Activated T-helper 1 cell treated with anti-CD3 and anti-CD28 coated beads, Interleukin-12 subunit alpha, Interleukin-12 subunit beta, Interleukin-2, Interleukin-4 antibody, amounts not matched to agents 30 ng/mL and 10 ng/mL and 1 ng/mL, durations not matched to agents 14 hours and 24 hours and 36 hours (primary cell): ENCODE data around the gene BABAM2. TPM values are rescaled to one million over a fixed set of nuclear protein-coding genes. Genes with fewer than 3 reads are reported as not detected.

Experiments used
- DNase-seq: peaks from one replicate; pipeline ENCODE4 v3.0.0; 2021; ENCODE audit warnings: low spot score
- H3K27ac Mint-ChIP-seq: one replicate; pipeline ENCODE4 v1.8.0; 2021; ENCODE audit warnings: mild to moderate bottlenecking, mixed read lengths
- H3K27me3 Mint-ChIP-seq: one replicate; pipeline ENCODE4 v1.8.0; 2022; ENCODE audit warnings: mild to moderate bottlenecking, moderate library complexity, mixed read lengths; ENCODE audit not compliant: insufficient read depth
- H3K36me3 Mint-ChIP-seq: one replicate; pipeline ENCODE4 v1.8.0; 2021; ENCODE audit warnings: low read depth, mixed read lengths
- H3K4me1 Mint-ChIP-seq: one replicate; pipeline ENCODE4 v1.8.0; 2021; ENCODE audit warnings: low read depth, mixed read lengths
- H3K4me3 Mint-ChIP-seq: one replicate; pipeline ENCODE4 v1.8.0; 2021; ENCODE audit warnings: mild to moderate bottlenecking, moderate library complexity, mixed read lengths
- H3K9me3 Mint-ChIP-seq: one replicate; pipeline ENCODE4 v1.8.0; 2021; ENCODE audit warnings: mixed read lengths
- intact Hi-C: fragments of 100-400 bp; cut with micrococcal nuclease; formaldehyde crosslinking; loops from one replicate; pipeline ENCODE4 v1.15.1; 2024
- total RNA-seq: library from RNA; stranded (reverse); gene quantifications from 2 replicates; pipeline ENCODE4 v1.2.3, GENCODE V29; 2022

BABAM2 gene
- total RNA-seq, 1 donor from 2014 or later: 46.6 TPM

DNA sequence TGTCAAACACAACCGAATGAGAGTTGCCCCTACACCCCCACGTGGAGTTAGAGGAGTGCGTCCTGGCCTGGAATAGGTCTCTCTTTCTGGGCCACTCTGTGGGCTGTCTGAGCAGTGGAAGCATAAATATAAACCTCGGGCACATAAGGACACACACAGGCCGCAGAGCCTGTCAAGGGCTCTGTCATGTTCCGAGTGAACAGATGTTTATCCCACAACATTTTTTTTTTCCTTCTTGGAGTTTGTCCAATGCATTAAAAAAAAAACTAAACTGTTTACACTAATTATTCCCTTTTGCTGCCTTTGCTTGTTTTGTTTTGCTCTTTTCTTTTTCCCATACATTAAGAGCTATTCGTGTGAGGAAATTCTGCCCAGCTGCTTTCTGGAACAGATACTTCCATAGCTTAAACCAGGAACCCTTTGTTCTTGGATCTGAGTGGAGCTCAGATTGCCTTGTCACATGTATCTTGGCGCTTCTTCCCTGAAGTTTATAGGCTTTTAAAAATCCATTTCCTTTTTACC lies 273.8 kb downstream of the BABAM2 start:
- Mint-ChIP-seq H3K9me3 (no peaks in the 10 kb centered on the region), H3K4me3 (no peak overlapping the region), H3K36me3 (peaks cover 5% of the 10 kb centered on the region), H3K27ac (no peak overlapping the region), H3K4me1 (no peaks in the 10 kb centered on the region), H3K27me3 (no peaks in the 10 kb centered on the region)
- intact Hi-C loops: no loop called here
- no peak for DNase-seq

DNA sequence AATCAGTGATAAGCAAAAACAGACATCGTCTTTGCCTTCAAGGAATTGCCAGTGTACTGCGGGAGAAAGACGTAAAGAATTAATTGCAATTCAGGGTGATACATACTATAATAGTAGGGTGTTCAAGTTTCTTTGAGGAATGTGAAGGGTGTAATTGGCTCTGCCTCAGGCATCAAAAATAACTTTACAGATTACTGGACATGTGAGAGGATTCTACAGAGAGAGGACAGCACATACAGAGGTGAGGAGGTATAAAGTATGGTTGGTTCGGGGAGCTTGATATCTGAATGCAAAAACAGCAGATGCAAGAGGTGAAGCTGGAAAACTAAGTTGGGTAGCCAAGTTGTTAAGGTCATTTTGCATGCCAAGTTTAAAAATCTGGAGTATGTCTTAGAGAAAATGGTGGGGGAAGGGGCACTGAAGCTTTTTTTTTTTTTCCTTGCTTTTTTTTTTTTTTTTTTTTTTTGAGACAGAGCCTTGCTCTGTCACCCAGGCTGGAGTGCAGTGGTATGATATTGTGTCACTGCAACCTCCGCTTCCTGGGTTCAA lies 274.6 kb downstream of the BABAM2 start:
- Mint-ChIP-seq H3K27ac (no peak overlapping the region), H3K4me1 (no peaks in the 10 kb centered on the region), H3K27me3 (no peaks in the 10 kb centered on the region), H3K36me3 (peaks cover 5% of the 10 kb centered on the region), H3K4me3 (no peak overlapping the region), H3K9me3 (no peaks in the 10 kb centered on the region)
- intact Hi-C loops: loop anchor here (1.0 kb wide), 1 partner anchor 18 kb away; no protein-coding TSS in a partner anchor
- DNase-seq: no peak

DNA sequence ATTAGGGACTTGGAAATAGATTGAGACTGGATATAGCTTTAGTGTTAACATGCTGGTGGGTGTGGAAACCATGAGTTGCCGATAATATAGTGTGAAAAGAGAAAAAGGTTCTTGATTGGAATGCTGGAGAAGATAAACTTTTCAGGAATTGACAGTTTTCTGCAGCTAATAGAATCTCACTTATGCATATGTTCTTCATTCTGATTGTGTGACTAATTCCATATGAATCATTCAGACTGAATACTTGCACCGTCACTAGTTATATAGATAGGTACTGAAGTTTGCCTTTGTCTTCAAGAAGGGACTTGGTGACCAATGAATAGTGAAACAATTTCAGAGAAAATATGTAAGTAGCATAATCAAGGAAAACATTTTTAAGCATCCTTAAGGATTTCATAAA lies 276.4 kb downstream of the BABAM2 start:
- Mint-ChIP-seq H3K27me3 (no peaks in the 10 kb centered on the region), H3K4me1 (peaks cover under 1% of the 10 kb centered on the region), H3K9me3 (no peaks in the 10 kb centered on the region), H3K27ac (no peak overlapping the region), H3K36me3 (peaks cover 5% of the 10 kb centered on the region), H3K4me3 (no peak overlapping the region)
- intact Hi-C loops: no loop called here
- DNase-seq: no peak

DNA sequence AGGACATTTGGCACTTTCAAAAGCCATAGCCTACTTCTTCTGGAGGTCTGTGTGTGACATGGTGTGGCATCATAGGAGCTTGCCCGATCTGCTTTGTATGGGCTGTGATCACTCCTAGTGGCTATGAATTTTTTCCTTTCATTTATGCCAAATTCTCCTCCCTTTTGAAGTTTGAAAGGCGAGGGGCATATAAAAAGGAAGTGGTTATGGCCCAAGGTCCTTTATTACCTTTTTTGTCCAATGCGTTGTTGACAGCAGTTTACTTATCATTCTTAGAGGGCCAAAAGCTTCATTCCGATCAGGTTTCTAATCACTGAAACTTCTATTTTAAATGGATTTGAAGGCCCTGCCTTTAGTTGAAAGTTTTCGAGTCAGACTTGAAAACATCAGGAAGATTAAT lies 277.8 kb downstream of the BABAM2 start:
- intact Hi-C loops: no loop called here
- no peaks in the 10 kb centered on the region for H3K9me3 Mint-ChIP-seq

DNA sequence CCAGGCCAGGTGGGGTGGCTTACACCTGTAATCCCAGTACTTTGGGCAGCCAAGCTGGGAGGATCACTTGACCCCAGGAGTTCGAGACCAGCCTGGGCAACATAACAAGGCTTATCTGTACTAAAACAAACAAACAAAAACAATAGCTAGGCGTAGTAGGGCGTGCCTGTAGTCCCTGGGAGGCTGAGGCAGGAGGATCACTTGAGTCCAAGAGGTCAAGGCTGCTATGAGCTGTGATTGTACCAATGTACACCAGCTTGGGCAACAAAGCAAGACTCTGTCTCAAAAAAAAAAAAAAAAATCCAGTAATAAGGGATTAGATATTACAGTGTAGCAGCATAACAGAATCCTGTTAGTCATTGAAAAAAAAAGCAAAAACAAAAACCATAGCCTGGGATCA lies 279.0 kb downstream of the BABAM2 start:
- Mint-ChIP-seq H3K27ac (no peak overlapping the region), H3K36me3 (peaks cover under 1% of the 10 kb centered on the region), H3K27me3 (no peaks in the 10 kb centered on the region), H3K9me3 (no peaks in the 10 kb centered on the region), H3K4me1 (peaks cover 8% of the 10 kb centered on the region), H3K4me3 (no peak overlapping the region)
- no peak for DNase-seq
- intact Hi-C loops: no loop called here

More for the DNA sequence above, 277.8 kb downstream of the BABAM2 start:
- H3K4me3 Mint-ChIP-seq: no peak overlapping the region
- H3K4me1 Mint-ChIP-seq: peaks cover 8% of the 10 kb centered on the region
- H3K27ac Mint-ChIP-seq: no peak overlapping the region
- no peaks in the 10 kb centered on the region for H3K27me3 Mint-ChIP-seq
- peaks cover 3% of the 10 kb centered on the region for H3K36me3 Mint-ChIP-seq
- DNase-seq: no peak

DNA sequence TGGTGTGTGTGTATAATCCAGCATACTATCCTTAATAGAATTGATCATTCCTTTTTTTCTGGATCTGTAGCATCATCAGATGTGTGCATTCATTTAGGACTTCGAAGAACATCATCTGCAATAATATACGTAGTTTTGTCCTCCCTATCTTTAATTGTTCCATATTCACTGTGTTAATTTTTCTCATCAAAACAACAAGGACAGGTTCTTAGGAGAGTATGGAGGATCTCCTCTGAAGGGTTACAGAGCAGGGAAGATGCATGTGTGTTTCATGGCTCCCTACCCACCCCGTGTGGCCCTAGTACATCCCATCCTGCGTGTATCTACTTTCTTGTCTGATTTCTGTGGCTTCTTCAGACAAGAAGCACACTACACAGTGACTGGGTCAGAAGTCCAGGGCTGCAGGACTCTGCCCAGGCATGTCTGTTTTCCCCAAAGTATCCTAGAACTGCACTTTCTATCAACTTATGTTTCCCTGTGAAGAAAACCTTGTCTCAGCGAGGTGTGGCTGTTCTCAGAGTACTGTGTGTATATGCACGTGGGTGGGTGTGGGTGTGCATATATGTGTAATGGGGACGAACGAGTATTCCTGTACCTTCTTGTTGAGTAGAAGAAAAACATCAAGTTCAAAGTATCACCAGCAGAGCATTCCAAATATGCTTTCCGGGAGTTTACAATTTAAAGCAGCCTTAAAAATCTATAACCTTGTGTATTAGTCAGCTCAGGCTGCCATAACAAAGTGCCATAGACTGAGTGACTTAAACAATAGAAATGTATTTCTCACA lies 281.8 kb downstream of the BABAM2 start:
- Mint-ChIP-seq H3K36me3 (peaks cover 8% of the 10 kb centered on the region), H3K4me1 (peaks cover 8% of the 10 kb centered on the region), H3K9me3 (peaks cover 15% of the 10 kb centered on the region), H3K27me3 (no peaks in the 10 kb centered on the region), H3K27ac (no peak overlapping the region), H3K4me3 (no peak overlapping the region)
- intact Hi-C loops: no loop called here
- no peak for DNase-seq

DNA sequence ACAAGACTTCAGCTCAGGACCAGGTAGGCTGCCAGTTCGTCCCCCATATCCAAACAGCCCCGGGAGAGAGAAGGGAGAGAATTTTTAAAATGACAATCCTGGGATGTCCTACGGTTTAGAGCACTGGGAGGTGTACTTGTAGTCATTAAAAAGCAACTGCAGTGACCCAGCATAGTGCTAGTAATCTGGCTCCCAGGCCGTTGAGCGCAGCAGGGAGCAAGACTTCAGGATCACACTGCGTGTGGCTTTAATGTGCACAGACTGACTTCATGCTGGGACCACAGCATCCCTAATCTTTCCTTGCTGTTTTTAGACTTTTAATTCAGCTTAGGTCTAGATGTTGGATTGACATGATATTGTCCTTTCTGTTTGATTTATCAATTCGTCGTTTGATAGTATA lies 282.8 kb downstream of the BABAM2 start:
- peaks cover 11% of the 10 kb centered on the region for H3K36me3 Mint-ChIP-seq
- H3K9me3 Mint-ChIP-seq: peaks cover 23% of the 10 kb centered on the region
- H3K4me1 Mint-ChIP-seq: peaks cover 10% of the 10 kb centered on the region
- no peak for DNase-seq
- no peaks in the 10 kb centered on the region for H3K27me3 Mint-ChIP-seq
- intact Hi-C loops: no loop called here
- no peak overlapping the region for H3K27ac Mint-ChIP-seq
- H3K4me3 Mint-ChIP-seq: no peak overlapping the region

DNA sequence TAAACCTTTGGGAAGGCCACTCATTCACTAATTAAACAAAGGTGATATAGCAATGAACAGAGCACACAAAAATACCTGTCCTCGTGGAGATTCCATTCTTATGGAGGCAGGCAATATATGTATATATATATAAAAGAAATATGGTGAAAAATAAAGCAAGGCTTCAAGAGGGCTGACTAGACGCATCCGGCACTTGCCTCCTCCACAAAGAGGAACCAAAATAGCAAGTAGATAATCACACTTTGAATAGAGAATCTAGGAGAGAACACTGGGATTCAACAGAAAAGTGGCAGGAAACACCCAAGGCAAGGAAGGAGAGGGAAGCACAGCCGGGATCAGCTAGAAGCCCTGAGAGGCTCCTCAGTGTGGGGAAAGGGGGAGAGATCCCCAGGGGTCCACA lies 283.7 kb downstream of the BABAM2 start:
- peaks cover 17% of the 10 kb centered on the region for H3K4me1 Mint-ChIP-seq
- intact Hi-C loops: no loop called here
- H3K4me3 Mint-ChIP-seq: no peak overlapping the region
- no peak for DNase-seq
- H3K27ac Mint-ChIP-seq: no peak overlapping the region
- no peaks in the 10 kb centered on the region for H3K27me3 Mint-ChIP-seq
- H3K9me3 Mint-ChIP-seq: peaks cover 31% of the 10 kb centered on the region
- peaks cover 11% of the 10 kb centered on the region for H3K36me3 Mint-ChIP-seq

DNA sequence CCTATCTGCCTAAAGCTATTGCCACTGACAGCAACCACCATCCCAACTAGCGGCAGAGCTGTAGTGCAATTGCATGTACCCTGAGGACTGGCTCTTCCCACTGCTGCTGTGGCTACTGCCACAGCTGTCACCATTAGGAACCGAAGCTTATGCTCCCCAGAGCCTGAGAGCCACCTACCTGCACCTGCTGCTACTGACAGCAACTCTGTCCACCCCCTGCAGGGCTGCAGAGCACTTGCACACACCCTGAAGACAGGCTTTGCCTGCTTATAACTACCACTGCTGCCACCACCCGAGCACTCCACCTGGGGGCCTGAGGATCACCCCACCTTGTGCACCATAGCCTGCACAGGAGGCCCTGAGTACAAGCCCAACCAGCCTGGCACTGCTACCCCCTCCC lies 284.5 kb downstream of the BABAM2 start:
- H3K27ac Mint-ChIP-seq: no peak overlapping the region
- peaks cover 17% of the 10 kb centered on the region for H3K4me1 Mint-ChIP-seq
- no peaks in the 10 kb centered on the region for H3K27me3 Mint-ChIP-seq
- DNase-seq: no peak
- H3K4me3 Mint-ChIP-seq: no peak overlapping the region
- peaks cover 31% of the 10 kb centered on the region for H3K9me3 Mint-ChIP-seq
- intact Hi-C loops: no loop called here
- peaks cover 11% of the 10 kb centered on the region for H3K36me3 Mint-ChIP-seq

DNA sequence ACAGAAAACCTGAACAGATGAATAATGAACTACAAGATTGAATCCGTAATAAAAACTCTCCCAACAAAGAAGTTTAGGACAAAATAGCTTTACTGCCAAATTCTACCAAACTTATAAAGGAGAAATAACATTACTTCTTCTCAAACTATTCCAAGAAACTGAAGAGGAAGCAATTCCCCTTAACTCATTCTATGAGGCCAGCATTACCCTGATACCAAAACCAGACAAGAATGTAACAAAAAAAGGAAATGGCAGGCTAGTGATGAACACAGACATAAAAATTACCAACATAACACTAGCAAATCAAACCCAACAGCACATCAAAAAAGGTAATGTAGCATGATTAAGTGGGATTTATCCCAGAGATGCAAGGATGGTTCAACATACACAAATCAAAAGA lies 288.4 kb downstream of the BABAM2 start:
- Mint-ChIP-seq H3K27ac (no peak overlapping the region), H3K9me3 (peaks cover 31% of the 10 kb centered on the region), H3K4me1 (peaks cover 9% of the 10 kb centered on the region), H3K4me3 (no peak overlapping the region), H3K36me3 (peaks cover 11% of the 10 kb centered on the region), H3K27me3 (no peaks in the 10 kb centered on the region)
- intact Hi-C loops: no loop called here
- no peak for DNase-seq

DNA sequence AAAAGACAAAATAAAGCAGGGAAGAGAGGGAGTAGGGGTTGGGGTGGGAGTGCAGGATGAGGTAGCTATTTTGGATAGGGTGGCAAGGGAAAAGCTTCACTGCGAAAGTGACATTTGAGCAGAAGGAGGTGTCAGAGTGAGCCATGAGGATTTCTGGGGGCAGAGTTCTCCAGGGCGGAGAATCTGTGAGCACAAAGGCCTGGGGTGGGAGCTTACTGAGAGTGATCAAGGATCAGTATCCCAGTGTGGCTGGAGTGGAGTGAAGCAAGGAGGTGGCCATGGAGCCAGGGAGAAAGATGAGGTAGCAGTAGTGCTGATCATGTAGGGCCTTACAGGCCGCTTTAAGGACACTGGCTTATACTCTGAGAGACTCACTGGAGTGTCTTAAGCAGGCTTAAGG lies 291.3 kb downstream of the BABAM2 start:
- Mint-ChIP-seq H3K27me3 (no peaks in the 10 kb centered on the region), H3K4me3 (no peak overlapping the region), H3K27ac (no peak overlapping the region), H3K9me3 (peaks cover 21% of the 10 kb centered on the region), H3K36me3 (peaks cover 5% of the 10 kb centered on the region), H3K4me1 (peaks cover 9% of the 10 kb centered on the region)
- no peak for DNase-seq
- intact Hi-C loops: no loop called here

DNA sequence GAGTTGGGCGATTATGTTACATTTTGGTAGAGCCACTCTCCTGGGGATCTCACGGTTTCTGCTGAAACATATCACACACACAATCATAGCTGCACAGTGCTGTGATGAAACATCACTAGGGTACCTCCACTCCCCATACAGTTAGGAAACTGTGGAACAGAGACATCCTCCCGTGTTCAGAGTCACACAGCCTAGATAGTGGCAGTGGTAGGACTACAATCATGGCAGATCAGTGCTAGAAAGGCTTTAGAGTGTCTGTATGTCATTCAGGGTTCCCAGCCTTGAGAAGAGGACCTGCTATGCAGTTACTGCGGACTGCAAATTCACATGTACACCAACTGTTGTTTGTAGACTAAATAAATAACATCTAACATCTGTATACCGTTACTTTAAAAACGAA lies 291.8 kb downstream of the BABAM2 start:
- Mint-ChIP-seq H3K27me3 (no peaks in the 10 kb centered on the region), H3K9me3 (peaks cover 16% of the 10 kb centered on the region), H3K4me3 (no peak overlapping the region), H3K4me1 (peaks cover 9% of the 10 kb centered on the region), H3K27ac (no peak overlapping the region), H3K36me3 (peaks cover 3% of the 10 kb centered on the region)
- DNase-seq: no peak
- intact Hi-C loops: no loop called here

DNA sequence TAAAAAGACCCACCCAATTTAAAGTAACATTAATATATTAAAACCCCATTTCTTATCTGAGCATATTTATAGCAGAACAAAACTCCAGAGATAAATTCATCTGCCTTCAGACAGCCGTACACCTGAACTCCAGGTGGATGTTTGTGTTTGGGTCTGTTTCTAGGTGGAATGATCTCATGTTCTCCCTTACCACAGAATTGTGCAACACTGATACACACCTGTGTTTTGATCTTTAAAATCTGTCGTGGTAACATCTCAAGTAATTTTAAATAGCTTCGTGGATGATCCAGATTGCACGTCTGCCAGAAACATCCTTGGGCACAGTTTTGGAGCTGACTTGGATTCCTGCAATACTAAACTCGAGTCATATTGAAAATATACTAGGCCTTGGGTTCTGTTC lies 294.6 kb downstream of the BABAM2 start:
- Mint-ChIP-seq H3K4me1 (no peaks in the 10 kb centered on the region), H3K36me3 (no peaks in the 10 kb centered on the region), H3K27ac (no peak overlapping the region), H3K27me3 (no peaks in the 10 kb centered on the region), H3K9me3 (no peaks in the 10 kb centered on the region), H3K4me3 (no peak overlapping the region)
- intact Hi-C loops: no loop called here
- no peak for DNase-seq
